H1 (cell line): ENCODE measurements around the gene MBNL1. TPM values are rescaled to one million over a fixed set of nuclear protein-coding genes. Genes with fewer than 3 reads are reported as not detected.

Source experiments
- CTCF ChIA-PET: fragments of 300-600 bp; sonication (Branson Sonifier 250); formaldehyde crosslinking; loops from one replicate; lab custom pipeline; 2021; ENCODE audit not compliant: partially characterized antibody; lab: Charles Lee
- POLR2A ChIA-PET: fragments of 300-600 bp; sonication (Branson Sonifier 250); formaldehyde crosslinking; loops from one replicate; lab custom pipeline; 2021; ENCODE audit warnings: inconsistent platforms; ENCODE audit not compliant: partially characterized antibody; lab: Charles Lee
- DNase-seq, 2 experiments: peaks; one replicate each; pipeline versions ENCODE4 v3.0.0 to v3.0.0-alpha.2; 2010 to 2022; ENCODE audit warnings: low spot score in 2 of 2, low read depth in 1 of 2, mixed read lengths in 1 of 2
- FAIRE-seq: peaks from 2 replicates; lab custom pipeline; 2011; peaks lifted over from hg19 to GRCh38; lab: Jason Lieb, UNC
- H2AFZ ChIP-seq: 2 replicates; pipeline ENCODE4 v1.8.1; 2012; ENCODE audit warnings: low read length, inconsistent platforms
- H2AK5ac ChIP-seq: 2 replicates; pipeline ENCODE4 v1.6.1; 2013; ENCODE audit warnings: low read depth, low read length
- H2BK120ac ChIP-seq: replicated peaks from 2 replicates; pipeline ENCODE3; 2013; ENCODE audit warnings: low read depth, low read length, inconsistent platforms
- H2BK12ac ChIP-seq: 2 replicates; pipeline ENCODE4 v1.6.1; 2013; ENCODE audit warnings: low read depth, low read length
- H2BK15ac ChIP-seq: 2 replicates; pipeline ENCODE4 v1.6.1; 2013; ENCODE audit warnings: low read length
- H2BK20ac ChIP-seq: 2 replicates; pipeline ENCODE4 v1.6.1; 2013; ENCODE audit warnings: low read length
- H2BK5ac ChIP-seq: 2 replicates; pipeline ENCODE4 v1.6.1; 2013; ENCODE audit warnings: low read depth, low read length
- H3K14ac ChIP-seq: 2 replicates; pipeline ENCODE4 v1.6.1; 2013; ENCODE audit warnings: inconsistent platforms; ENCODE audit not compliant: insufficient read length
- H3K18ac ChIP-seq: 2 replicates; pipeline ENCODE4 v1.6.1; 2013; ENCODE audit warnings: low read length; ENCODE audit errors: extremely low read depth
- H3K23ac ChIP-seq: 2 replicates; pipeline ENCODE4 v1.6.1; 2013; ENCODE audit warnings: inconsistent platforms; ENCODE audit not compliant: insufficient read length
- H3K23me2 ChIP-seq: 2 replicates; pipeline ENCODE4 v1.6.1; 2013; ENCODE audit warnings: low read depth, low read length
- H3K27ac ChIP-seq: 2 replicates; pipeline ENCODE4 v1.6.1; 2011; ENCODE audit warnings: low read depth, low read length, inconsistent platforms
- H3K27me3 ChIP-seq, 4 experiments: replicated peaks in 1 of 4; 1 replicate in 1 of 4; 2 replicates in 3 of 4; pipeline versions ENCODE4 v1.6.1 to v1.8.1; 2011 to 2013; ENCODE audit warnings: low read length in 3 of 4, mild to moderate bottlenecking in 3 of 4, inconsistent platforms in 2 of 4, mixed read lengths in 2 of 4, moderate library complexity in 1 of 4; ENCODE audit not compliant: control insufficient read depth in 3 of 4, insufficient read depth in 3 of 4; ENCODE audit errors: extremely low read depth in 1 of 4
- H3K36me3 ChIP-seq, 4 experiments: 2 replicates each; pipeline versions ENCODE4 v1.6.1 to v1.8.1; 2011 to 2013; ENCODE audit warnings: mild to moderate bottlenecking in 4 of 4, low read length in 3 of 4, moderate library complexity in 2 of 4, control low read depth in 1 of 4, inconsistent platforms in 1 of 4; ENCODE audit not compliant: insufficient read depth in 4 of 4, control insufficient read depth in 2 of 4
- H3K4ac ChIP-seq: replicated peaks from 2 replicates; pipeline ENCODE3; 2013; ENCODE audit warnings: low read length, low read depth, mixed read lengths, inconsistent platforms; ENCODE audit not compliant: insufficient read length
- H3K4me1 ChIP-seq, 4 experiments: replicated peaks in 1 of 4; 1 replicate in 1 of 4; 2 replicates in 3 of 4; pipeline versions ENCODE4 v1.6.1 to v1.8.1; 2011 to 2013; ENCODE audit warnings: low read length in 3 of 4, inconsistent platforms in 2 of 4, mixed read lengths in 1 of 4; ENCODE audit not compliant: insufficient read depth in 4 of 4, control insufficient read depth in 3 of 4
- H3K4me2 ChIP-seq, 2 experiments: 2 replicates each; pipeline versions ENCODE4 v1.6.1 to v1.8.1; 2011 to 2013; ENCODE audit warnings: low read depth in 2 of 2, low read length in 2 of 2, control low read depth in 1 of 2, inconsistent platforms in 1 of 2, mild to moderate bottlenecking in 1 of 2; ENCODE audit not compliant: insufficient read depth in 1 of 2
- H3K4me3 ChIP-seq, 4 experiments: fragments of 200-600, 300-600 bp in 1 of 4; sonication (generic), shearing (Covaris generic), sonication (Bioruptor Twin) in 1 of 4; 2 replicates each; pipeline versions ENCODE4 v1.5.1 to v1.8.1; 2011 to 2016; ENCODE audit warnings: low read length in 4 of 4, low read depth in 3 of 4, control low read depth in 2 of 4, inconsistent platforms in 2 of 4, mild to moderate bottlenecking in 2 of 4, mixed read lengths in 1 of 4, moderate library complexity in 1 of 4; ENCODE audit not compliant: insufficient read depth in 2 of 4; ENCODE audit errors: extremely low read depth in 1 of 4
- H3K56ac ChIP-seq: replicated peaks from 2 replicates; pipeline ENCODE3; 2013; ENCODE audit warnings: low read depth, mild to moderate bottlenecking, mixed read lengths, low read length, inconsistent platforms; ENCODE audit not compliant: insufficient read length
- H3K79me1 ChIP-seq: 2 replicates; pipeline ENCODE4 v1.6.1; 2013; ENCODE audit warnings: low read depth, low read length, control low read depth
- H3K79me2 ChIP-seq, 2 experiments: 2 replicates each; pipeline versions ENCODE4 v1.6.1 to v1.8.1; 2012 to 2013; ENCODE audit warnings: low read length in 2 of 2, mild to moderate bottlenecking in 2 of 2, inconsistent platforms in 1 of 2; ENCODE audit not compliant: insufficient read depth in 2 of 2, control insufficient read depth in 1 of 2
- H3K9ac ChIP-seq, 4 experiments: replicated peaks in 1 of 4; 1 replicate in 1 of 4; 2 replicates in 3 of 4; pipeline versions ENCODE4 v1.6.1 to v1.8.1; 2011 to 2013; ENCODE audit warnings: low read depth in 3 of 4, low read length in 3 of 4, control low read depth in 2 of 4, mild to moderate bottlenecking in 2 of 4, moderate library complexity in 2 of 4, inconsistent platforms in 1 of 4; ENCODE audit errors: extremely low read depth in 1 of 4
- H3K9me3 ChIP-seq, 2 experiments: 2 replicates each; pipeline versions ENCODE4 v1.6.1 to v1.8.1; 2012 to 2013; ENCODE audit warnings: mild to moderate bottlenecking in 2 of 2, moderate library complexity in 2 of 2, control low read depth in 1 of 2, inconsistent platforms in 1 of 2, low read depth in 1 of 2, low read length in 1 of 2, mixed read lengths in 1 of 2; ENCODE audit not compliant: insufficient read depth in 2 of 2
- H4K20me1 ChIP-seq, 2 experiments: replicated peaks in 1 of 2; 2 replicates each; pipeline versions ENCODE3 to v1.8.1; 2011 to 2013; ENCODE audit warnings: inconsistent platforms in 2 of 2, low read length in 2 of 2, mild to moderate bottlenecking in 1 of 2; ENCODE audit not compliant: insufficient read depth in 2 of 2, control insufficient read depth in 1 of 2
- H4K5ac ChIP-seq: 2 replicates; pipeline ENCODE4 v1.6.1; 2013; ENCODE audit warnings: low read length, low read depth, mixed read lengths, inconsistent platforms; ENCODE audit not compliant: insufficient read length
- H4K8ac ChIP-seq: 2 replicates; pipeline ENCODE4 v1.8.0; 2013; ENCODE audit warnings: mild to moderate bottlenecking, moderate library complexity, low read length, inconsistent platforms; ENCODE audit not compliant: insufficient read depth; ENCODE audit errors: extremely low read depth
- H4K91ac ChIP-seq: replicated peaks from 2 replicates; pipeline ENCODE3; 2013; ENCODE audit warnings: low read length, mixed read lengths, inconsistent platforms; ENCODE audit not compliant: insufficient read length
- CBX5 ChIP-seq: fragments of 300-800, 300-1000 bp; sonication (generic); IDR thresholded peaks from 2 replicates; pipeline ENCODE4 v1.7.1; 2016; ENCODE audit warnings: antibody characterized with exemption, low read length, low read depth
- CHD1 ChIP-seq: IDR thresholded peaks from 2 replicates; pipeline ENCODE4 v1.6.1; 2012; ENCODE audit warnings: low read depth, low read length, improper control_type of control experiment
- HDAC2 ChIP-seq, 2 experiments: fragments of 300-600 bp in 1 of 2; sonication (generic) in 1 of 2; IDR thresholded peaks; 2 replicates each; pipeline ENCODE4 v1.6.1; 2011 to 2012; ENCODE audit warnings: low read depth in 2 of 2, low read length in 2 of 2, mild to moderate bottlenecking in 2 of 2, moderate library complexity in 2 of 2, borderline replicate concordance in 1 of 2, inconsistent platforms in 1 of 2
- HDAC6 ChIP-seq: IDR thresholded peaks from one replicate; pipeline ENCODE4 v1.7.1; 2012; ENCODE audit warnings: low read depth, mild to moderate bottlenecking, inconsistent platforms, low read length, moderate library complexity
- KDM4A ChIP-seq: IDR thresholded peaks from one replicate; pipeline ENCODE4 v1.7.1; 2012; ENCODE audit warnings: low read depth, mild to moderate bottlenecking, moderate library complexity, low read length, inconsistent platforms; ENCODE audit not compliant: severe bottlenecking
- KDM5A ChIP-seq: fragments of 200-600 bp; IDR thresholded peaks from 2 replicates; pipeline ENCODE4 v1.7.1; 2012; ENCODE audit warnings: mild to moderate bottlenecking, low read length, inconsistent platforms, mixed read lengths
- NRF1 ChIP-seq: IDR thresholded peaks from 2 replicates; pipeline ENCODE4 v1.6.1; 2011; ENCODE audit warnings: mild to moderate bottlenecking, low read depth, low read length, improper control_type of control experiment
- RAD21 ChIP-seq, 2 experiments: IDR thresholded peaks in 1 of 2; conservative IDR thresholded peaks in 1 of 2; 2 replicates each; pipeline ENCODE4 v1.6.1; 2011; ENCODE audit warnings: low read depth in 2 of 2, low read length in 2 of 2, improper control_type of control experiment in 1 of 2, inconsistent platforms in 1 of 2, mild to moderate bottlenecking in 1 of 2, moderate library complexity in 1 of 2
- SIN3A ChIP-seq, 2 experiments: IDR thresholded peaks in 1 of 2; conservative IDR thresholded peaks in 1 of 2; 2 replicates each; pipeline ENCODE4 v1.6.1; 2011 to 2012; ENCODE audit warnings: low read length in 2 of 2, improper control_type of control experiment in 1 of 2, low read depth in 1 of 2, mild to moderate bottlenecking in 1 of 2
- ZNF274 ChIP-seq: IDR thresholded peaks from 2 replicates; pipeline ENCODE4 v1.7.0; 2012; ENCODE audit warnings: low read length, borderline replicate concordance; ENCODE audit errors: extremely low read depth
- whole genome bisulfite sequencing, 2 experiments: shearing (Covaris generic) in 1 of 2; methylation state at CpG; one replicate each; pipeline versions ENCODE4 v1.1.6 to v1.1.7; 2013 to 2015; ENCODE audit warnings: low lambda C conversion rate in 2 of 2, mixed read lengths in 2 of 2, inconsistent platforms in 1 of 2, low coverage in 1 of 2, missing lambda C conversion rate in 1 of 2; ENCODE audit not compliant: insufficient replicate concordance in 2 of 2, insufficient coverage in 1 of 2, insufficient read length in 1 of 2; ENCODE audit errors: extremely low coverage in 1 of 2, missing lambda C conversion rate in 1 of 2; 5-methylcytosine and 5-hydroxymethylcytosine counted together
- polyA plus RNA-seq, 7 experiments: library from polyadenylated mRNA; depleted of rRNA in 3 of 7; stranded (reverse) in 5 of 7; unstranded in 2 of 7; fragments of >200 nt in 5 of 7; fragments of 200-250 nt in 2 of 7; gene quantifications; 1 replicate in 5 of 7; 2 replicates in 1 of 7; 4 replicates in 1 of 7; pipeline versions ENCODE4 v1.2.1 to v1.2.3, GENCODE V29; 2011 to 2013; ENCODE audit warnings: missing spikeins in 2 of 7, mixed read lengths in 2 of 7
- total RNA-seq: library from RNA; stranded (reverse); fragmentation: NEBNext Ultra II Directional; extraction: Animal tissue kit (Norgen Biotek cat#: 25700); gene quantifications from 2 replicates; pipeline ENCODE4 v1.2.1, GENCODE V29; 2021
- TF ChIP-seq, protein P1 (sequence below): IDR thresholded peaks from 2 replicates; pipeline ENCODE4 v1.6.1; 2012; ENCODE audit warnings: inconsistent platforms
- TF ChIP-seq, protein P2 (sequence below): IDR thresholded peaks from 2 replicates; pipeline ENCODE4 v1.6.1; 2011; ENCODE audit warnings: low read depth, mild to moderate bottlenecking, low read length; ENCODE audit not compliant: insufficient read depth

Gene MBNL1
- total and polyA plus RNA-seq, 2 of the 8 experiments (the other 6 are each of a cell fraction or from before 2014, with no cell fraction given), result 5.0 to 16.4 TPM

DNA sequence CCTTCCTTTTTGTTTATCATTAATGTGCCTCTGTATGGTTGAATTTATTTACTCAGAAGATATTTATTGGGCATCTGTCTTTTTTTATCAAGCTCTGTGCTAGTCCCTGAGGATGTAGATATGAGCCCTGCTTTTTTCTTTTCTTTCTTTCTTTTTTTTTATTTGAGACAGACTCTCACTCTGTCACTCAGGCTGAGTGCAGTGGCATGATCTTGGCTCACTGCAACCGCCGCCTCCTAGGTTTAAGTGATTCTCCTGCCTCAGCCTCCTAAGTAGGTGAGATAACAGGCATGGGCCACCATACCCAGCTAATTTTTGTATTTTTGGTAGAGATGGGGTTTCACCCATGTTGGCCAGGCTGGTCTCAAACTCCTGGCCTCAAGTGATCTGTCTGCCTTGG lies 58.5 kb downstream of the MBNL1 start:
- Histone ChIP-seq H2BK15ac (no peak overlapping the region), H3K4me3 (no peak overlapping the region), H3K79me1 (no peaks in the 10 kb centered on the region), H3K27ac (no peak overlapping the region), H4K20me1 (no peaks in the 10 kb centered on the region), H3K18ac (no peak overlapping the region), H3K9me3 (no peaks in the 10 kb centered on the region), H3K4me1 (no peaks in the 10 kb centered on the region), H3K9ac (no peak overlapping the region), H2AK5ac (no peak overlapping the region), H2BK12ac (no peak overlapping the region), H3K36me3 (no peaks in the 10 kb centered on the region), H3K4ac (no peak overlapping the region), H3K79me2 (peaks cover 0 to 38% of the 10 kb centered on the region in 2 experiments; a peak in 2 of 4 replicates), H3K4me2 (no peak overlapping the region), H4K91ac (no peak overlapping the region), H3K23me2 (no peaks in the 10 kb centered on the region; the same call in 1 of the 2 replicates), H4K5ac (no peak overlapping the region), H2BK5ac (no peak overlapping the region), H3K23ac (no peak overlapping the region), H3K27me3 (no peaks in the 10 kb centered on the region), H2BK120ac (no peak overlapping the region), H4K8ac (no peak overlapping the region), H2BK20ac (no peak overlapping the region), H2AFZ (no peak overlapping the region), H3K56ac (no peak overlapping the region), H3K14ac (no peak overlapping the region)
- ChIA-PET CTCF (interaction anchor here (0.6 kb wide), 1 partner anchor 1308 kb away, joined by 3 read pairs; no protein-coding TSS in a partner anchor), POLR2A (no interaction called here)
- DNase-seq (no peak), FAIRE-seq (no peak)
- WGBS, 2 experiments, result 67% methylated on average over 2 of the region's 2 CpGs; no CpG with 5 or more reads in 1 of the 2 experiments
- TF ChIP-seq CHD1 (no peak), RAD21 (IDR thresholded peaks at IDR 0.05 in 1 of 2, conservative IDR thresholded peaks at IDR 0.05 in 1 of 2; ENCODE audit: low read depth in 2 of 2, low read length in 2 of 2) (no peak), NRF1 (no peak), HDAC2 (IDR thresholded peaks at IDR 0.05; ENCODE audit: borderline replicate concordance in 1 of 2, low read depth in 2 of 2, low read length in 2 of 2) (no peak), KDM4A (no peak), ZNF274 (no peak), HDAC6 (no peak), SIN3A (conservative IDR thresholded peaks at IDR 0.05 in 1 of 2, IDR thresholded peaks at IDR 0.05 in 1 of 2; ENCODE audit: low read depth in 1 of 2, low read length in 2 of 2) (no peak), CBX5 (no peak), KDM5A (no peak)
- TF ChIP-seq, protein P1, sequence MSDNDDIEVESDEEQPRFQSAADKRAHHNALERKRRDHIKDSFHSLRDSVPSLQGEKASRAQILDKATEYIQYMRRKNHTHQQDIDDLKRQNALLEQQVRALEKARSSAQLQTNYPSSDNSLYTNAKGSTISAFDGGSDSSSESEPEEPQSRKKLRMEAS, result no peak
- TF ChIP-seq, protein P2, sequence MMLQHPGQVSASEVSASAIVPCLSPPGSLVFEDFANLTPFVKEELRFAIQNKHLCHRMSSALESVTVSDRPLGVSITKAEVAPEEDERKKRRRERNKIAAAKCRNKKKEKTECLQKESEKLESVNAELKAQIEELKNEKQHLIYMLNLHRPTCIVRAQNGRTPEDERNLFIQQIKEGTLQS, result no peak
